Lower leg skin (tissue), 3 donors: ENCODE data around the gene CIB4.

Experiments
- CTCF ChIP-seq, 3 donors: fragments of 450-650 bp; IDR thresholded peaks; one replicate each; pipeline ENCODE4 v1.5.1; 2016; ENCODE audit warnings: antibody characterized with exemption in 3 of 3, mild to moderate bottlenecking in 3 of 3, moderate library complexity in 2 of 3
- POLR2A ChIP-seq, 2 donors: fragments of 450-650 bp; IDR thresholded peaks; one replicate each; pipeline ENCODE4 v1.6.1; 2016 to 2017; ENCODE audit warnings: antibody characterized with exemption in 2 of 2, mild to moderate bottlenecking in 1 of 2, moderate library complexity in 1 of 2

- TF ChIP-seq CTCF (IDR thresholded peaks at IDR 0.05) = no peak
- TF ChIP-seq POLR2A (IDR thresholded peaks at IDR 0.05) = no peak
Observed at GRCh38 chr2:26571316-26571715, 69.8 kb downstream of the CIB4 start.
